Keratinocyte (primary cell): ENCODE results near the gene ALKBH5. TPM values are rescaled to one million over a fixed set of nuclear protein-coding genes. Genes with fewer than 3 reads are reported as not detected.

Source experiments
- DNase-seq: peaks from one replicate; pipeline ENCODE4 v3.0.0-alpha.2; 2011; ENCODE audit warnings: low read depth, missing footprints, low spot score
- FAIRE-seq: peaks from 2 replicates; lab custom pipeline; 2011; peaks lifted over from hg19 to GRCh38; lab: Jason Lieb, UNC
- H2AFZ ChIP-seq: 2 replicates; pipeline ENCODE4 v1.6.0; 2012; ENCODE audit warnings: low read length, control low read depth, inconsistent platforms; ENCODE audit not compliant: control insufficient read depth
- H3K27ac ChIP-seq: 2 replicates; pipeline ENCODE4 v1.5.1; 2011; ENCODE audit warnings: low read length; ENCODE audit not compliant: control insufficient read depth, insufficient read depth
- H3K27me3 ChIP-seq: 3 replicates; pipeline ENCODE4 v1.6.0; 2011; ENCODE audit warnings: low read length; ENCODE audit not compliant: control insufficient read depth, insufficient read depth; ENCODE audit errors: extremely low read depth
- H3K36me3 ChIP-seq, 2 experiments: 2 replicates in 1 of 2; 3 replicates in 1 of 2; pipeline ENCODE4 v1.5.1; 2011; ENCODE audit warnings: low read length in 2 of 2, mild to moderate bottlenecking in 1 of 2; ENCODE audit not compliant: control insufficient read depth in 2 of 2, insufficient read depth in 2 of 2; ENCODE audit errors: extremely low read depth in 1 of 2
- H3K4me1 ChIP-seq: 3 replicates; pipeline ENCODE4 v1.5.1; 2011; ENCODE audit warnings: low read length; ENCODE audit not compliant: control insufficient read depth, insufficient read depth; ENCODE audit errors: extremely low read depth
- H3K4me2 ChIP-seq: 3 replicates; pipeline ENCODE4 v1.6.0; 2011; ENCODE audit warnings: low read depth, low read length; ENCODE audit not compliant: control insufficient read depth, insufficient read depth; ENCODE audit errors: extremely low read depth
- H3K4me3 ChIP-seq, 3 experiments: fragments of 200-600 bp in 1 of 3; sonication (generic) in 1 of 3; 2 replicates in 2 of 3; 3 replicates in 1 of 3; pipeline ENCODE4 v1.5.1; 2011 to 2016; ENCODE audit warnings: low read length in 3 of 3, mild to moderate bottlenecking in 3 of 3, control low read depth in 2 of 3, inconsistent platforms in 1 of 3, low read depth in 1 of 3, mixed read lengths in 1 of 3, mixed run types in 1 of 3, moderate library complexity in 1 of 3; ENCODE audit not compliant: control insufficient read depth in 2 of 3, insufficient read depth in 2 of 3; ENCODE audit errors: extremely low read depth in 1 of 3
- H3K79me2 ChIP-seq: 2 replicates; pipeline ENCODE4 v1.6.0; 2012; ENCODE audit warnings: low read length; ENCODE audit not compliant: control insufficient read depth, insufficient read depth
- H3K9ac ChIP-seq: 3 replicates; pipeline ENCODE4 v1.6.0; 2011; ENCODE audit warnings: low read length; ENCODE audit not compliant: control insufficient read depth, insufficient read depth; ENCODE audit errors: extremely low read depth
- H3K9me1 ChIP-seq: 3 replicates; pipeline ENCODE4 v1.6.0; 2011; ENCODE audit warnings: low read length; ENCODE audit not compliant: control insufficient read depth, insufficient read depth; ENCODE audit errors: extremely low read depth
- H3K9me3 ChIP-seq: 2 replicates; pipeline ENCODE4 v1.5.1; 2012; ENCODE audit warnings: low read depth, low read length; ENCODE audit not compliant: control insufficient read depth
- H4K20me1 ChIP-seq: 3 replicates; pipeline ENCODE4 v1.6.0; 2011; ENCODE audit warnings: low read length; ENCODE audit not compliant: control insufficient read depth, insufficient read depth; ENCODE audit errors: extremely low read depth
- CTCF ChIP-seq, 3 experiments: IDR thresholded peaks in 1 of 3; conservative IDR thresholded peaks in 1 of 3; optimal IDR thresholded peaks in 1 of 3; 2 replicates in 2 of 3; 3 replicates in 1 of 3; pipeline versions ENCODE3 to v1.5.1; 2011; ENCODE audit warnings: low read length in 3 of 3, mild to moderate bottlenecking in 3 of 3, moderate library complexity in 2 of 3, control low read depth in 1 of 3, inconsistent platforms in 1 of 3; ENCODE audit not compliant: insufficient read depth in 2 of 3; ENCODE audit errors: extremely low read depth in 1 of 3
- EZH2 ChIP-seq: IDR thresholded peaks from one replicate; pipeline ENCODE4 v1.6.1; 2012; ENCODE audit warnings: inconsistent platforms, mild to moderate bottlenecking, low read length, moderate library complexity
- dilution Hi-C: fragments of 300-500 bp; cut with MboI; formaldehyde crosslinking; loops from one replicate; pipeline ENCODE4 v1.7.0; 2020; ENCODE audit warnings: low sequenced_read_pairs; ENCODE audit not compliant: extremely low pct_ligation_motif_present
- polyA plus RNA-seq, 5 experiments: library from polyadenylated mRNA; depleted of rRNA in 3 of 5; stranded (reverse) in 3 of 5; stranded (forward) in 1 of 5; unstranded in 1 of 5; fragments of >200 nt; gene quantifications; 1 replicate in 1 of 5; 2 replicates in 3 of 5; 3 replicates in 1 of 5; pipeline versions ENCODE4 v1.2.1 to v1.2.3, GENCODE V29; 2011 to 2012; ENCODE audit warnings: missing spikeins in 2 of 5, low read depth in 1 of 5, low replicate concordance in 1 of 5

ALKBH5 gene
- polyA plus RNA-seq, 1 donor (not counting 4 experiments of a cell fraction or from before 2014, with no cell fraction given): 50.2 TPM

GRCh38 chr17:18166894-18167293 lies 16.7 kb upstream of the ALKBH5 start:
- Histone ChIP-seq H3K4me2 (no peak overlapping the region), H3K9me3 (no peaks in the 10 kb centered on the region), H3K79me2 (no peaks in the 10 kb centered on the region), H3K4me3 (no peak overlapping the region), H3K36me3 (no peaks in the 10 kb centered on the region), H2AFZ (no peak overlapping the region), H3K9ac (no peak overlapping the region), H3K4me1 (no peaks in the 10 kb centered on the region), H4K20me1 (no peaks in the 10 kb centered on the region), H3K9me1 (no peaks in the 10 kb centered on the region), H3K27ac (no peak overlapping the region), H3K27me3 (no peaks in the 10 kb centered on the region)
- TF ChIP-seq EZH2 (no peak), CTCF (optimal IDR thresholded peaks at IDR 0.05 in 1 of 3, IDR thresholded peaks at IDR 0.05 in 1 of 3, conservative IDR thresholded peaks at IDR 0.05 in 1 of 3; ENCODE audit: extremely low read depth in 1 of 3, insufficient read depth in 2 of 3, low read length in 3 of 3) (peak in 1 of 3 experiments; percentile 52)
- DNase-seq: no peak
- dilution Hi-C loops: no loop called here
- no peak for FAIRE-seq

GRCh38 chr17:18167421-18167820 lies 16.2 kb upstream of the ALKBH5 start:
- Histone ChIP-seq H3K4me3 (no peak overlapping the region), H2AFZ (no peak overlapping the region), H3K36me3 (no peaks in the 10 kb centered on the region), H4K20me1 (no peaks in the 10 kb centered on the region), H3K9me3 (no peaks in the 10 kb centered on the region), H3K27me3 (no peaks in the 10 kb centered on the region), H3K9me1 (no peaks in the 10 kb centered on the region), H3K79me2 (no peaks in the 10 kb centered on the region), H3K4me2 (no peak overlapping the region), H3K27ac (no peak overlapping the region), H3K4me1 (no peaks in the 10 kb centered on the region), H3K9ac (no peak overlapping the region)
- DNase-seq: no peak
- no peak for FAIRE-seq
- dilution Hi-C loops: no loop called here
- TF ChIP-seq CTCF (optimal IDR thresholded peaks at IDR 0.05 in 1 of 3, IDR thresholded peaks at IDR 0.05 in 1 of 3, conservative IDR thresholded peaks at IDR 0.05 in 1 of 3; ENCODE audit: extremely low read depth in 1 of 3, insufficient read depth in 2 of 3, low read length in 3 of 3) (no peak), EZH2 (no peak)
